ENCODE results near the gene RAB6B. TPM values are rescaled to one million over a fixed set of nuclear protein-coding genes. Genes with fewer than 3 reads are reported as not detected.
A peak's percentile ranks its signal among the peaks of the same experiment; 100 is the strongest.

Gene RAB6B
- total RNA-seq, 4 donors from 2014 or later, result 0.53 to 1.2 (median 0.81) TPM

DNA sequence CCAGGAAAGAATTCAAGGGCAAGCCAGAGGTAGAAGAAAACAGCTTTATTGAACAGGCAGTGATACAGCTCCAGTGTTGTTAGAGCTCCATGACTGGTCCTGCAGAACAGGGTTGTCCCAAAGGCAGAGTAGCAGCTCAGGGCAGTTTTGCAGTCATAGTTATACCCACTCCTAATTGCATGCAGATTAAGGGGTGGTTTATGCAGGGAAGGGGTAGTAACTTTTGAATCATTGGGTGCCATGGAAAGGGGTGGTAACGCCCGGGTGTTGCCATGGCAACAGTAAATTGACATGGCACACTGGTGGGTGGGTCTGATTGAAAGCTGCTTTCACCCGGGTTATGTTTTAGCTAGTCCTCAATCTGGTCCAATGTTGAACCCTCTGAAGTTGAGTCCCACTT lies 9.7 kb upstream of the RAB6B start:
- Histone ChIP-seq H3K27ac (no peak overlapping the region), H3K4me3 (no peak overlapping the region), H3K27me3 (no peaks in the 10 kb centered on the region), H3K4me1 (no peaks in the 10 kb centered on the region), H3K9me3 (no peaks in the 10 kb centered on the region), H3K36me3 (no peaks in the 10 kb centered on the region)
- DNase-seq, result no peak
- no peak for TF ChIP-seq POLR2A (IDR thresholded peaks at IDR 0.05)
- no peak for TF ChIP-seq CTCF (IDR thresholded peaks at IDR 0.05)

GRCh38 chr3:133901847-133902246 lies 6.2 kb upstream of the RAB6B start:
- TF ChIP-seq POLR2A (IDR thresholded peaks at IDR 0.05) (no peak), CTCF (IDR thresholded peaks at IDR 0.05) (no peak)
- no peak for DNase-seq
- Histone ChIP-seq H3K9me3 (no peaks in the 10 kb centered on the region), H3K4me3 (no peak overlapping the region), H3K27ac (no peak overlapping the region), H3K27me3 (no peaks in the 10 kb centered on the region), H3K36me3 (no peaks in the 10 kb centered on the region), H3K4me1 (no peaks in the 10 kb centered on the region)

GRCh38 chr3:133901083-133901482 lies 5.4 kb upstream of the RAB6B start:
- TF ChIP-seq POLR2A (IDR thresholded peaks at IDR 0.05) (no peak), CTCF (IDR thresholded peaks at IDR 0.05) (no peak)
- no peaks in the 10 kb centered on the region for H3K4me1 ChIP-seq
- H3K4me3 ChIP-seq, result no peak overlapping the region
- H3K27ac ChIP-seq, result no peak overlapping the region
- DNase-seq, result no peak
- no peaks in the 10 kb centered on the region for H3K36me3 ChIP-seq
- no peaks in the 10 kb centered on the region for H3K27me3 ChIP-seq
- no peaks in the 10 kb centered on the region for H3K9me3 ChIP-seq

- Histone ChIP-seq H3K9me3 (no peaks in the 10 kb centered on the region), H3K4me3 (no peak overlapping the region), H3K36me3 (no peaks in the 10 kb centered on the region), H3K4me1 (peaks cover 0 to 17% (median 4%) of the 10 kb centered on the region in 4 donors), H3K27me3 (peaks cover 0 to 4% of the 10 kb centered on the region in 2 donors), H3K27ac (no peak overlapping the region)
- DNase-seq, result no peak
- no peak for TF ChIP-seq POLR2A (IDR thresholded peaks at IDR 0.05)
These were observed 3.6 kb upstream of the RAB6B start for GRCh38 chr3:133899311-133899710.

DNA sequence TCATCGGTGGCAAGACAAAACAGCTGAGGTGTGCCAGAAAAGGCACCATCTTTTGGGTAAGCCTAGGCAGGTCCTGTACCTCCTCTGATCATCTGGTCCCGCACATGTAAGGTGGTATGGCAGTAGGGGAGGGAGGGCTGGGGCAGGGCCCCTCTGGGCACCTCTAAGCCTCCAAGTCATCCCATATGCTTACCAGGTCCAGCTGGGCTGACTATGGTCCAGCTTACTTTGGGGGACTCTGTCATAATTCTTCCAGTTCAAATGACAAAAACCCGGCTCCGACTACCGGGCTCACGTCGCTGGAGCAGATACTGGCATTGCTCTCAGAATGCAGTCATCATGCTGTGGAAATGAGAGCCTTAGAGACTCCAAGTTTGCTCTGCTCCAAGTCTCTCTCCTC lies 1.9 kb upstream of the RAB6B start:
- no peak for DNase-seq
- H3K27ac ChIP-seq, result no peak overlapping the region
- TF ChIP-seq CTCF (IDR thresholded peaks at IDR 0.05), result no peak
- no peak for TF ChIP-seq POLR2A (IDR thresholded peaks at IDR 0.05)
- no peak overlapping the region for H3K4me3 ChIP-seq
- H3K9me3 ChIP-seq, result no peaks in the 10 kb centered on the region
- H3K27me3 ChIP-seq, result peaks cover 0 to 4% of the 10 kb centered on the region in 2 donors
- H3K4me1 ChIP-seq, result peaks cover 0 to 17% (median 4%) of the 10 kb centered on the region in 4 donors
- H3K36me3 ChIP-seq, result no peaks in the 10 kb centered on the region

DNA sequence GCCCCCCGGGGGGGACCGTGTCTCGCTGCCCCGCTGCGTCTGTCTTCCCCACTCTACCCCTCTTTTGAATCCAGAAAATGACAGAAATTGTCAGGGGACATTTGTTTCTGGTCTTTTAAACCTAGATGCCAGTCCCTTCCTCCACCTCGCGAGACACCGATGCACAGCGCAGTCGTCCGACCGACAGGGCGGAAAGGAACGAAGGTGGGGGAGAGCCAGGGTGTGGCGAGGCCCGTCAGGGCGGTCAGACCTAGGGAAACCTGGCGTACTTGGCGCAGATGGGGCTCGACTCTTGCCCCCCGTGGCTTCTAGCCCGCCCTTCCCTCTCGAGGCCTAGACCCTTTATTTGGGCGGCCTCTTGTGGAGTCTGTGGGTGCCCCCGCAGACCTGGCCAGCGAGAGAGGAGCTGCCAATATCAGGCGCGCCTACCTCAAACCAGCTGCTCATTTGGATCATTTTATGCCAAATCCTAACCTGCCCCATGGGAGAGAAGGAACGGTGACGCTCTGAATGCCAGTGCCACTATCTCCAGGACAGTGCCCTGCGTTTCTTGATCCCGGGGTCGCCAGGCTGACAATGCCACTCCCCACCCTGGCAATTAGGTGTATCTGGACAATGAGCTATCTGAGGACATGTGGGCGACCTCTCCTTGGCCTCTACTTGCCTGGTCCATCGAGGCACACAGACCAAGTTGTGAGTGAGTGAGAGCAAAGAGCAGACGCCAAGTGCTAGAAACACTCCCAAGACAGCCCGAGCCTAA lies 500 bp upstream of the RAB6B start:
- Histone ChIP-seq H3K27me3 (peaks cover 0 to 4% of the 10 kb centered on the region in 2 donors), H3K4me1 (peaks cover 0 to 17% (median 4%) of the 10 kb centered on the region in 4 donors), H3K4me3 (peak overlapping the region; percentile 36 to 71 (median 51)), H3K36me3 (no peaks in the 10 kb centered on the region), H3K9me3 (no peaks in the 10 kb centered on the region), H3K27ac (no peak overlapping the region)
- no peak for DNase-seq
- no peak for TF ChIP-seq CTCF (IDR thresholded peaks at IDR 0.05)
- TF ChIP-seq POLR2A (IDR thresholded peaks at IDR 0.05), result no peak
